Stimulated activated CD8-positive, alpha-beta memory T cell treated with anti-CD3 and anti-CD28 coated beads, Interleukin-2, amount 100 ng/mL, for 48 hours (primary cell): ENCODE data around the gene CDHR5.

ENCODE experiments used
- DNase-seq, 2 donors: peaks; one replicate each; pipeline ENCODE4 v3.0.0-alpha.2; 2020; ENCODE audit warnings: low read depth in 2 of 2

The CDHR5 gene

GRCh38 chr11:645536-645935 lies 20.8 kb upstream of the CDHR5 start:
- no peak for DNase-seq

GRCh38 chr11:643849-644738 lies 19.3 kb upstream of the CDHR5 start:
- DNase-seq, result no peak

GRCh38 chr11:643366-643765 lies 18.6 kb upstream of the CDHR5 start:
- no peak for DNase-seq

- DNase-seq, result no peak
Observed at GRCh38 chr11:641806-642370, 17.1 kb upstream of the CDHR5 start.

GRCh38 chr11:640021-640706 lies 15.4 kb upstream of the CDHR5 start:
- no peak for DNase-seq

- no peak for DNase-seq
Observed at GRCh38 chr11:639332-639955, 14.7 kb upstream of the CDHR5 start.

GRCh38 chr11:638631-639331 lies 14.0 kb upstream of the CDHR5 start:
- DNase-seq, result no peak

GRCh38 chr11:637593-638521 lies 13.1 kb upstream of the CDHR5 start:
- no peak for DNase-seq

- DNase-seq, result no peak
Observed at GRCh38 chr11:637333-637592, 12.5 kb upstream of the CDHR5 start.

- DNase-seq, result no peak
Observed at GRCh38 chr11:636511-637332, 12.0 kb upstream of the CDHR5 start, which contains the start of gene DRD4. TSS of gene DRD4 (plus strand) at chr11:637269. CDS start at chr11:637305, 36 bp downstream.

GRCh38 chr11:635945-636510 lies 11.3 kb upstream of the CDHR5 start:
- no peak for DNase-seq

GRCh38 chr11:630871-631270 lies 6.1 kb upstream of the CDHR5 start:
- DNase-seq, result no peak

GRCh38 chr11:629237-629583 lies 4.5 kb upstream of the CDHR5 start:
- no peak for DNase-seq

- DNase-seq, result no peak
Observed at GRCh38 chr11:628056-628455, 3.3 kb upstream of the CDHR5 start.

- DNase-seq, result no peak
Observed at GRCh38 chr11:627308-627576, 2.5 kb upstream of the CDHR5 start.

- DNase-seq, result no peak
Observed at GRCh38 chr11:626475-627307, 1.9 kb upstream of the CDHR5 start, which contains the start of gene SCT. TSS of gene SCT (minus strand) at chr11:627181. CDS start at chr11:627143, 38 bp downstream.

GRCh38 chr11:625636-626268 lies 997 bp upstream of the CDHR5 start:
- DNase-seq, result no peak

- DNase-seq, result no peak
Observed at GRCh38 chr11:623999-624704, 603 bp downstream of the CDHR5 start.
